K562 (cell line): ENCODE data around the gene C8A. TPM values are rescaled to one million over a fixed set of nuclear protein-coding genes. Genes with fewer than 3 reads are reported as not detected.

ENCODE experiments used
- ATAC-seq: fragments of 200-7000 bp; cut with Tn5 transposase; 3 replicates; pipeline ENCODE4 v1.9.1; 2020; ENCODE audit warnings: moderate library complexity
- BruUV-seq: library from RNA; stranded (reverse); fragments of 400-500 nt; replicated peaks from 2 replicates; lab custom pipeline; 2021; lab: Mats Ljungman, UMichigan
- CTCF ChIA-PET: fragments of 300-600 bp; formaldehyde crosslinking; extraction: SDS; loops from one replicate; lab custom pipeline; 2021; ENCODE audit warnings: low intra/inter-chr PET ratio; lab: Yijun Ruan, JAX
- POLR2A ChIA-PET: fragments of 300-600, 350-650 bp; sonication (Branson Sonifier 250); formaldehyde crosslinking; extraction: SDS; loops from one replicate; lab custom pipeline; 2021; ENCODE audit warnings: antibody characterized with exemption, inconsistent platforms; lab: Yijun Ruan, JAX
- DNase-seq, 4 experiments: peaks; one replicate each; pipeline versions ENCODE4 v3.0.0 to v3.0.0-alpha.2; 2011 to 2018; ENCODE audit warnings: low spot score in 3 of 4, mixed read lengths in 3 of 4; ENCODE audit errors: extremely low read depth in 1 of 4
- FAIRE-seq: peaks from 2 replicates; lab custom pipeline; 2011; peaks lifted over from hg19 to GRCh38; lab: Jason Lieb, UNC
- H2AFZ ChIP-seq: 2 replicates; pipeline ENCODE4 v1.6.0; 2011; ENCODE audit warnings: low read depth, low read length, control low read depth, inconsistent platforms
- H3K27ac ChIP-seq: fragments of 200-600 bp; 3 replicates; pipeline ENCODE4 v1.8.0; 2011; ENCODE audit warnings: low read depth, mild to moderate bottlenecking, control low read depth, inconsistent platforms, low read length, moderate library complexity, mixed read lengths; ENCODE audit errors: extremely low read depth
- H3K27me3 ChIP-seq, 2 experiments: fragments of 300-600 bp in 1 of 2; 2 replicates in 1 of 2; 3 replicates in 1 of 2; pipeline versions ENCODE4 v1.6.0 to v1.8.0; 2011; ENCODE audit warnings: inconsistent platforms in 2 of 2, low read length in 2 of 2, mild to moderate bottlenecking in 1 of 2, mixed read lengths in 1 of 2, moderate library complexity in 1 of 2; ENCODE audit not compliant: control insufficient read depth in 2 of 2, insufficient read depth in 2 of 2
- H3K36me3 ChIP-seq: fragments of 300-600 bp; 3 replicates; pipeline ENCODE4 v1.8.0; 2011; ENCODE audit warnings: mild to moderate bottlenecking, low read length, inconsistent platforms; ENCODE audit not compliant: control insufficient read depth, insufficient read depth
- H3K4me1 ChIP-seq, 2 experiments: fragments of 200-600 bp in 1 of 2; replicated peaks in 1 of 2; 2 replicates in 1 of 2; 3 replicates in 1 of 2; pipeline versions ENCODE4 v1.5.1 to v1.8.0; 2011; ENCODE audit warnings: inconsistent platforms in 2 of 2, low read length in 2 of 2, mild to moderate bottlenecking in 1 of 2, mixed read lengths in 1 of 2, moderate library complexity in 1 of 2; ENCODE audit not compliant: control insufficient read depth in 2 of 2, insufficient read depth in 2 of 2
- H3K4me2 ChIP-seq: 2 replicates; pipeline ENCODE4 v1.6.1; 2011; ENCODE audit warnings: low read length, control low read depth, inconsistent platforms, mixed read lengths; ENCODE audit not compliant: insufficient read depth
- H3K4me3 ChIP-seq: fragments of 200-600 bp; sonication (generic), shearing (Covaris generic); 2 replicates; pipeline ENCODE4 v1.5.1; 2016; ENCODE audit warnings: control low read depth, inconsistent platforms
- H3K79me2 ChIP-seq: fragments of 200-600 bp; 3 replicates; pipeline ENCODE4 v1.8.0; 2011; ENCODE audit warnings: low read length, inconsistent platforms; ENCODE audit not compliant: control insufficient read depth, insufficient read depth
- H3K9ac ChIP-seq, 2 experiments: 2 replicates each; pipeline versions ENCODE4 v1.6.0 to v1.6.1; 2011; ENCODE audit warnings: low read depth in 2 of 2, low read length in 2 of 2, control low read depth in 1 of 2, inconsistent platforms in 1 of 2, mild to moderate bottlenecking in 1 of 2, mixed read lengths in 1 of 2; ENCODE audit not compliant: insufficient read depth in 1 of 2
- H3K9me1 ChIP-seq: one replicate; pipeline ENCODE4 v1.6.0; 2011; ENCODE audit warnings: inconsistent platforms, mild to moderate bottlenecking, low read length, moderate library complexity; ENCODE audit not compliant: control insufficient read depth, insufficient read depth
- H3K9me3 ChIP-seq: replicated peaks from 2 replicates; pipeline ENCODE4 v1.5.1; 2011; ENCODE audit warnings: low read depth, low read length, inconsistent platforms; ENCODE audit not compliant: control insufficient read depth, insufficient read depth
- H4K20me1 ChIP-seq: replicated peaks from 2 replicates; pipeline ENCODE4 v1.6.1; 2011; ENCODE audit warnings: low read length, inconsistent platforms, mixed read lengths; ENCODE audit not compliant: control insufficient read depth, insufficient read depth
- FOXJ2 ChIP-seq: fragments of 200-800 bp; sonication (Bioruptor generic); IDR thresholded peaks from 2 replicates; pipeline ENCODE4 v1.6.1; 2016; ENCODE audit warnings: missing genetic modification characterization, missing compliant biosample characterization
- NFE2L1 ChIP-seq: fragments of 450-650 bp; IDR thresholded peaks from 2 replicates; pipeline ENCODE4 v1.6.1; 2016; ENCODE audit warnings: missing genetic modification characterization, low read depth, mild to moderate bottlenecking, missing compliant biosample characterization, moderate library complexity, borderline replicate concordance
- NFIC ChIP-seq: fragments of 450-650 bp; IDR thresholded peaks from 2 replicates; pipeline ENCODE4 v1.6.1; 2017; ENCODE audit warnings: mild to moderate bottlenecking, inconsistent platforms
- POLR2B ChIP-seq: fragments of 450-650 bp; IDR thresholded peaks from 2 replicates; pipeline ENCODE4 v1.6.1; 2018; ENCODE audit warnings: low read depth; ENCODE audit not compliant: partially characterized antibody
- SPI1 ChIP-seq: IDR thresholded peaks from 2 replicates; pipeline ENCODE4 v1.6.1; 2011; ENCODE audit warnings: low read depth, low read length, control low read depth, borderline replicate concordance
- SREBF1 ChIP-seq: fragments of 150-350 bp; IDR thresholded peaks from 2 replicates; pipeline ENCODE4 v1.6.1; 2014; ENCODE audit warnings: antibody characterized with exemption, low read depth, low read length, borderline replicate concordance
- ZSCAN29 ChIP-seq: fragments of 450-650 bp; IDR thresholded peaks from 2 replicates; pipeline ENCODE4 v1.6.1; 2017
- WGBS: fragments of 100-300 bp; shearing (Covaris generic); methylation state at CpG from one replicate; pipeline ENCODE4 v1.1.6; 2016; ENCODE audit warnings: low coverage, mixed read lengths; ENCODE audit not compliant: insufficient coverage; ENCODE audit errors: missing lambda C conversion rate; 5-methylcytosine and 5-hydroxymethylcytosine counted together
- in situ Hi-C: fragments of 300-500 bp; cut with MboI; formaldehyde crosslinking; loops from 4 replicates; pipeline ENCODE4 v1.15.0; 2018; ENCODE audit warnings: inconsistent platforms, mixed read lengths
- intact Hi-C: fragments of 100-400 bp; cut with micrococcal nuclease; formaldehyde crosslinking; loops from 2 replicates; pipeline ENCODE4 v1.14.2; 2022
- polyA plus RNA-seq, 8 experiments: library from polyadenylated mRNA; depleted of rRNA in 4 of 8; stranded (reverse) in 5 of 8; unstranded in 3 of 8; fragments of >200 nt; fragmentation: Nextera tagmentation in 2 of 8; fragmentation: Illumina TruSeq in 1 of 8; extraction: Ambion mirVana in 2 of 8; extraction: Trizol in 1 of 8; gene quantifications; 2 replicates each; pipeline versions ENCODE4 v1.2.1 to v1.2.3, GENCODE V29; 2011 to 2014; ENCODE audit warnings: inconsistent platforms in 1 of 8, missing spikeins in 1 of 8
- total RNA-seq, 7 experiments: library from RNA; depleted of rRNA in 6 of 7; stranded (reverse); fragments of >200 nt in 6 of 7; fragmentation: Illumina TruSeq in 2 of 7; extraction: Trizol in 2 of 7; gene quantifications; 2 replicates each; pipeline versions ENCODE4 v1.2.1 to v1.2.3, GENCODE V29; 2011 to 2021; ENCODE audit warnings: low replicate concordance in 1 of 7
- TF ChIP-seq, protein P1 (sequence below), 3 experiments: IDR thresholded peaks in 2 of 3; conservative IDR thresholded peaks in 1 of 3; 2 replicates each; pipeline ENCODE4 v1.5.1; 2011 to 2012; ENCODE audit warnings: low read length in 3 of 3, mild to moderate bottlenecking in 3 of 3, control low read depth in 2 of 3, improper control_type of control experiment in 1 of 3, inconsistent platforms in 1 of 3, low read depth in 1 of 3, mixed read lengths in 1 of 3, moderate library complexity in 1 of 3; ENCODE audit not compliant: insufficient read depth in 2 of 3
- TF ChIP-seq, protein P2 (sequence below): fragments of 250-450 bp; sonication (Bioruptor Pico); IDR thresholded peaks from 2 replicates; pipeline ENCODE4 v1.4.0; 2020; ENCODE audit warnings: mild to moderate bottlenecking, moderate library complexity

Gene C8A
- total and polyA plus RNA-seq, 9 of the 15 experiments (the other 6 are each of a cell fraction or from before 2014, with no cell fraction given) = 0.09 TPM; not detected in 8

GRCh38 chr1:56820755-56821461, 33.7 kb upstream of the C8A start (continued):
- TF ChIP-seq, protein P1, sequence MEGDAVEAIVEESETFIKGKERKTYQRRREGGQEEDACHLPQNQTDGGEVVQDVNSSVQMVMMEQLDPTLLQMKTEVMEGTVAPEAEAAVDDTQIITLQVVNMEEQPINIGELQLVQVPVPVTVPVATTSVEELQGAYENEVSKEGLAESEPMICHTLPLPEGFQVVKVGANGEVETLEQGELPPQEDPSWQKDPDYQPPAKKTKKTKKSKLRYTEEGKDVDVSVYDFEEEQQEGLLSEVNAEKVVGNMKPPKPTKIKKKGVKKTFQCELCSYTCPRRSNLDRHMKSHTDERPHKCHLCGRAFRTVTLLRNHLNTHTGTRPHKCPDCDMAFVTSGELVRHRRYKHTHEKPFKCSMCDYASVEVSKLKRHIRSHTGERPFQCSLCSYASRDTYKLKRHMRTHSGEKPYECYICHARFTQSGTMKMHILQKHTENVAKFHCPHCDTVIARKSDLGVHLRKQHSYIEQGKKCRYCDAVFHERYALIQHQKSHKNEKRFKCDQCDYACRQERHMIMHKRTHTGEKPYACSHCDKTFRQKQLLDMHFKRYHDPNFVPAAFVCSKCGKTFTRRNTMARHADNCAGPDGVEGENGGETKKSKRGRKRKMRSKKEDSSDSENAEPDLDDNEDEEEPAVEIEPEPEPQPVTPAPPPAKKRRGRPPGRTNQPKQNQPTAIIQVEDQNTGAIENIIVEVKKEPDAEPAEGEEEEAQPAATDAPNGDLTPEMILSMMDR (IDR thresholded peaks at IDR 0.05 in 2 of 3, conservative IDR thresholded peaks at IDR 0.05 in 1 of 3; ENCODE audit: insufficient read depth in 2 of 3, low read depth in 1 of 3, low read length in 3 of 3) = peak; percentile 82 to 94 (median 88)
- TF ChIP-seq NFE2L1 (no peak), NFIC (no peak), POLR2B (no peak), ZSCAN29 (no peak)
- TF ChIP-seq, protein P2, sequence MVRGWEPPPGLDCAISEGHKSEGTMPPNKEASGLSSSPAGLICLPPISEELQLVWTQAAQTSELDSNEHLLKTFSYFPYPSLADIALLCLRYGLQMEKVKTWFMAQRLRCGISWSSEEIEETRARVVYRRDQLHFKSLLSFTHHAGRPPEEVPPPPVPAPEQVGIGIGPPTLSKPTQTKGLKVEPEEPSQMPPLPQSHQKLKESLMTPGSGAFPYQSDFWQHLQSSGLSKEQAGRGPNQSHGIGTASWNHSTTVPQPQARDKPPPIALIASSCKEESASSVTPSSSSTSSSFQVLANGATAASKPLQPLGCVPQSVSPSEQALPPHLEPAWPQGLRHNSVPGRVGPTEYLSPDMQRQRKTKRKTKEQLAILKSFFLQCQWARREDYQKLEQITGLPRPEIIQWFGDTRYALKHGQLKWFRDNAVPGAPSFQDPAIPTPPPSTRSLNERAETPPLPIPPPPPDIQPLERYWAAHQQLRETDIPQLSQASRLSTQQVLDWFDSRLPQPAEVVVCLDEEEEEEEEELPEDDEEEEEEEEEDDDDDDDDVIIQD (CRISPR knock-in tag) = no peak

DNA sequence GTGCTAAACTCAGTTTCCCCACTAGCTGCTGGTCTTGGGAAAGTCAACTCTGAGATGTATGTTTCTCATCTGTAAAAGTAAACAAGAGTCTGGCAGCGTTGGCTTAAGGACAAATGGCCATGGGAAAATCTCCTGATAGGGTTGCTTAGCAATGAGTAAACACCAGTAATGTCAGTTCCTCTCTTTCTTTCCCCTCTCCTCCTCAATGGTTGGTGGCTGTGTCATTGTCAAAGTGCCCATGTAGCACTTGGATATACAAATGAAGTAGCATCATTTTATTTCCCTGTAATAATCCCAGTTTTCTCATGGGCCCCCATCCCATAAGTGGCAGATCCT, 33.2 kb upstream of the C8A start:
- H3K9me1 ChIP-seq = no peaks in the 10 kb centered on the region
- no peaks in the 10 kb centered on the region for H3K79me2 ChIP-seq
- BruUV-seq = no TSS peak
- H3K9me3 ChIP-seq = no peaks in the 10 kb centered on the region
- CTCF ChIA-PET = interaction anchor here (1.4 kb wide), 1 partner anchor 1536 kb away, joined by 7 read pairs; no protein-coding TSS in a partner anchor
- DNase-seq (no peak), FAIRE-seq (no peak), ATAC-seq (no peak)
- POLR2A ChIA-PET = no interaction called here
- WGBS = 0% methylated on average over 1 of the region's 1 CpG
- no peak overlapping the region for H3K4me3 ChIP-seq
- no peak overlapping the region for H2AFZ ChIP-seq
- H3K4me1 ChIP-seq = no peaks in the 10 kb centered on the region
- TF ChIP-seq SPI1 (peak; percentile 52; the same call in 1 of the 2 replicates), FOXJ2 (tag) (peak; percentile 99), SREBF1 (no peak)
- intact Hi-C loops = loop anchor here (5.0 kb wide), 3 partner anchors 234 to 1534 kb away; no protein-coding TSS in a partner anchor
- H3K36me3 ChIP-seq = no peaks in the 10 kb centered on the region
- H3K27ac ChIP-seq = no peak overlapping the region
- in situ Hi-C loops = loop anchor here (10.0 kb wide), 1 partner anchor 143 kb away; the partner anchor contains the start of gene C8B
- H4K20me1 ChIP-seq = no peaks in the 10 kb centered on the region; the same call in 1 of the 2 replicates
- H3K9ac ChIP-seq = no peak overlapping the region
- H3K27me3 ChIP-seq = peaks cover 0 to 8% of the 10 kb centered on the region in 2 experiments; a peak in 2 of 5 replicates
- H3K4me2 ChIP-seq = no peak overlapping the region
